HG02973 (cell line): Measurements from ENCODE around the gene BASP1.
"Not testable (repeated sequence)": the region's sequence is repeated elsewhere in the genome, so short reads cannot be mapped to it uniquely, and the experiment has no call there.

Experiments
- ATAC-seq: cut with Tn5 transposase; IDR thresholded peaks from one replicate; pipeline ENCODE4 v1.9.1; 2021; ENCODE audit warnings: moderate library complexity; ENCODE audit not compliant: unreplicated experiment

Gene BASP1

DNA sequence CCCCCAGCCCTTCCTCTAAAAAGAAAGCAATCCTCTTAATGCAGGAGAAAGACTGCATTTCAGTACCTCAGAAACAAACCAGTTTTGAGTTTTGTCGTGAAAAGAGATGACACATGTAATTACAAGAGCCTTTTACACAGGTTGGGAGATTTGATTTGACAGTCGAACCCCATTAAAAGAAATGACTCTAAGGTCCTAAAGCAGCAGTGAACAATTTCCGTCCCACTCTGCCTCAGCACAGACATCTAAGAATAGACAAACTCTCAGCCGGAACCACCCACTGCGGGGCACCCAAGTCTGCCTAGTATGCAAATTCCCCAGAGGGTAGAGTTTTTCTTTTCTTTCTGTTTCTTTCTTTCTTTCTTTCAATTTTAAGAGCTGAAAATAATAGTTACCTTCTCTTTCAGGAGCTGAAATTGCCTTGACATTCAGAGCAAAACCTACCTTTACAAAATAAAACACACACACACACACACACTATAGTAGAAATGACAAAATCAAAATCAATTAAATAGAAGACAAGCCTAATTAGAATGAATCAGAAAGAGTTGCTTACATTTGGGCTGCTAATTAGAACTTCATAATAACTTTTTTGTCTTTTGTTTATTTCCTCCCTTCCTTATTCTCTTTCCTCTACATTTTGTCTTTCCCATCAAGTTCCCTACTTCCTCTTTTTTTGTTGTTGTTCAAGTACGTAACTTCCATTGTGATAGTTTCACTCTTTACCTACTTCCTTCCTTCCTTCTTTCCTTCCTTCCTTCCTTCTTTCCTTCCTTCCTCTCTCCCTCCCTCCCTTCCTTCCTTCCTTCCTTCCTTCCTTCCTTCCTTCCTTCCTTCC lies 65.1 kb downstream of the BASP1 start:
- peak; percentile 96 for ATAC-seq

DNA sequence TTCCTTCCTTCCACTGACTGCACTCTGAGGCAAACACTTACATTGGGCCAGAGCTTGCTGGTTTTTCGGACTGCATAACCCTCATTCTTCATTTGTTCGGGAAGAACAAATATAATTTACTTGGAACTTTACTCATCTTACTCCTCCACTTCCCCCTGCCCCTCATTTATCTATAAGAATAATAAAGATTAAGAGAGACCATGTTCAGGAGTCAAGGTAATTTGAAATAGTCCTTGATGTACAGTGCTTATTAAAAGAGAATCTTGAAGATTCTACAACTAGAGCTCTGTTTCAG lies 65.6 kb downstream of the BASP1 start:
- ATAC-seq: no peak

DNA sequence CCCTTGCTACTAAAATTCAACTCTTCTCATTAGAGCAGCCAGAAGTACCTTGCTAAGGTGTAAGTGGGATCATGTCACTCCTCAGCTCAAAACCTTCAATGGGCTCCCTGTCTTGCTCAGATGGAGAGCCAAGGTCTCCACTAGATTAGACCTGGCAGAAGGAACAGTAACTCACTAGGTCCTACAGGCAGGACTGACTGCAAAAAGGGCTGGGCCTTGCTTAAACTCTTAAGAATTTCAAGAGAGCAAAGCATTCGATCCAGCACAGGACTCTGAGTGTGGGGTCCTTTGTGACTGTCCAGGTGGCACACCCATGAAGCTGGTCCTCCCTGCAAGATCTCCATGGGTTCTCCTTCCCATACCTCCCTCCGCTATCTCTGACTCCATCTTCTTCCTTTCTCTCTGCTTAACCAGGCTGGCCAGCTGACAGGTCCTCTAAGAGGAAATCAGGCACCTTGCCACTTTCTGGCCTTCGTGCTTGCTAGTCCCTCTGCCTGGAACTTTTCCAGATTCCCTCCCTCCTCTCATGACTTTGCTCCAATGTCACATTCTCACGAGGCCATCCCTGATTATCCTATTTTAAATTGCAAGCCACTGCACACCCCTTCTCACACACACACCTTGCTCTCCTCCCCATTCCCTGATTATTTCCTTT lies 70.2 kb downstream of the BASP1 start:
- no peak for ATAC-seq

DNA sequence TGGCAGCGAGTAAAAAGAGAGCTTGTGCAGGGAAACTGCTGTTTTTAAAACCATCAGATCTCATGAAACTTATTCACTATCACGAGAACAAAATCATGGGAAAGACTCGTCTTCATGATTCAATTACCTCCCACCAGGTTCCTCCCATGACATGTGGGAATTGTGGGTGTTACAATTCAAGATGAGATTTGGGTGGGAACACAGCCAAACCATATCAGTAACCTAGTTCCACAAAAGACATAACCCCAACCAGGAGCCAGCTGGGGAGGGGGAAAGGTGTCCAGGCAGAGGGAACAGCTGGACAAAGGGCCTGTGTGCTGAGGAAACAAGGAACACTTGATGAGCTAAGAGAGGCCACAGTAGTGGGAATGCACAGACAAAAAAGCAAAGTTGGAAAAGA lies 71.1 kb downstream of the BASP1 start:
- ATAC-seq: no peak

DNA sequence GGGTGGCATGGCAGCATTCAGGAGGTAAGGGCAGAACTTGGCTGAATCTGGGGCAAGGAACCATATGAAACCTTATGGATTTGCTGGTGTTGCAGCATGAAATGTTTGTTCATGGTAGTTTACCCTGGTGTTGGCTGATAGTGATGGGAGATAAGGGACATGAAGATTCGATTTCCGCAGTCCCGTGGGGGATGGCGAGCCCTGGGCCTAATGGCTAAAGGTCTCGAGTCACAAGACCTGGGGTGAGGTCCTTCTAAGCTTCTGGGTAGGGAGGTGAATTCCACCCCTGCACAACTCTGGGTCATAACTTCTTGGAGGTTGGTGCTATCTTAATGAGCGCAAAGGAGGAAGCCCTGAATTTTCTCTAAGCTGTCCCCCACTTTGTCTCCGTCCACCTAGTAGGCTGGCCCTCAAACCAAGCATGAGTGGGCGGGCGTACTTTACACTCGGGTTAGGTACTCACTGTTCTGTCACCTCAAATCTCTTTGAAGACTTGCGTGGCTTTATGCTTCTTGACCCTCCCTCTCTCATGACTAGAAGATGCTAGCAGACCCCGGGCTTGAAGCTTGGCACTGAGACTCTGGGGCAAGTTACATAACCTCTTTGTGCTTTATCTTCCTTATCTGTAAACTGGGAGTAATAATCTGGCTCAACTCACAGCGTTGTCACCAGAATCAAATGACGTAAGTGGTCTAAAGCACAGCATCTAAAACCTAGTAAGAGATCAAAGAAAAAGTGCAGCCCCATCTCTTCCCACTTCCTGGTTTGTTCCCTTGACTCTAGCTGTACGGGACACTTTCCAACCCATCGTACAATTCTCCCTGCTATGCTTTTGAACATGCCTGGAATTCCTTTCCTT lies 72.5 kb downstream of the BASP1 start:
- ATAC-seq: no peak

DNA sequence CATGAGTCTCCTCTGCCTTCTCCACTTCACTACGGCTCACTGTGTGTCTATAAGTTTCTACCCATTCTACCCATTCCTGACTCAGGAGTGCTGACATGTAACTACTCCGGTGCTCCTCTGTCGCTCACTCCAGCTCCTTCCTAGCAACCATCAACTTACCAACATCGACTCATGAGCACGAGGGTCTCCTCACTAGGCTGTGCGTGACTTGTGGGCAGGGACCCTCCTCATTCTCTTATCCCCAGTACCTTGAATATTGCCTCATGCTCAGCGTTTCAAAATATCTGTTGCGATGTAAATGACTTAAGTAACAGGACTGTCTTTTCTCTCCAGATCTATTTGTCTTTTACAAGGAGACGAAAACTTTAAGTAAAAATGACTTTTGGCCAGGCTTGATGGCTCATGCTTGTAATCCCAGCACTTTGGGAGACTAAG lies 73.1 kb downstream of the BASP1 start:
- ATAC-seq: no peak

DNA sequence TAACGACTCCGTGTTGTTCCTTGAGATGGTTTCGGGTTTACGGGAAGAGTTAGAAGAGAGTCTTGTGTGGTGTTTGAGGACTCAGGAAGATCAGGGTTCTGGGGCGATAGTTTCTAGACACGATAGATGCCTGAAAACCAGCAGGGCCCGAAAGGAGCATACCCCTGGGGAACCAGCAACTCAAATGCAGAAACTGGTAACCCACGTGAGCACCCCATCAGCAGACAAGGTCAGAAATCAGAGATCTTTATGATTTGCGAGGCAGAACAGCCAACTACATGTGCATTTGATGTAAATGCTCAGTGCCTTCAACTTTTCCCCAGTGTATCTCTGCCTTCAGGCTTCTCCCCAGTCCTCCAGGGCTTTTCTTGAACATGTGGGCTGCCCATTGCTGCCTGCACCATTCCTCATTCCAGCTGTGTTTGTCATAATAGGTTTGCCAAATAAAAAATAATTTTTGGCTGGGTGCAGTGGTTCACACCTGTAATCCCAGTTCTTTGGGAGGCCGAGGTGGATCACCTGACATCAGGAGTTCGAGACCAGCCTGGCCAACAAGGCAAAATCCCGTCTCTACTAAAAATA lies 75.1 kb downstream of the BASP1 start:
- ATAC-seq: no peak

DNA sequence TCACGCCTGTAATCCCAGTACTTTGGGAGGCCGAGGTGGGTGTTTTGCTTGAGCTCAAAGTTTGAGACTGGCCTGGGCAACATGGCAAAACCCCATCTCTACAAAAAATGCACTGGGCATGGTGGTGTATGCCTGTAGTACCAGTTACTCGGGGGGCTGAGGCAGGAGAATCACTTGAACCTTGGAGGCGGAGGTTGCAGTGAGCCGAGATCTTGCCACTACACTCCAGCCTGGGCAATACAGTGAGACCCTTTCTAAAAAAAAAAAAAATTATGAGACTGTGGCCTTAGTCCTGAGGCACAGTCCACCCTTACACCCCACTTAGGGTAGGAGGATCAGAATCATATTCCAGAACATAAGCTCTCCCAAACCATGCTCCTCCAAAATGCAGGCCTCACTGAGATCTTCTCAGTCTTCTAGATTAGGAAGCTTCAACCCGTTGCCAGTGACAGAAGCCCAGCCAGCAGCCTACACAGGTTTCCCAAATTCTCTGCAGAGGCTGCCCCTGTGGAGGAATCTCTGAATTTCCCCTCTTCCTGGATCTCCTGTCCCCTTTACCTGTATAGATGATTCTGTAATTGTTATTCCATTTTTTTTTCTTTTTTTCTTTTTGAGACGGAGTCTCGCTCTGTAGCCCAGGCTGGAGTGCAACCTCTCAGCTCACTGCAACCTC lies 77.3 kb downstream of the BASP1 start:
- no peak for ATAC-seq

DNA sequence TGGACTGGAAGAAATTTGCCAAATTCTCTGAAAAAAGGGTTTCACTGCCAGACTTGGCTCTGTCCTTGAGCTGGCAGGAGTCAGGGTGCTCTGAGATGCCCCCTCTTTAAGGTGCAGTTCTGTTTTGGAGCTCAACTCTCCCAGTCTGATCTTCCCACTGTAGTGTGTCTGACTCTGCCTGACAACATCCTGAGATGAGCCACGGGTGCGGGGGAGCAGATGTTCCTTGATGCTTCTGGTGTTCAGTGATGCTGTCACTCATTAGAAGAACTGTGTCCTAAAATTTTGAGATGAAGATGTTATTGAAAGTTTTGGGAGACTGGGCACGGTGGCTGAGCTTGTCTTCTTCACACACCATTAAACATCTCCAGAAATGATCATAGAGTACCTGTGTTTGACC lies 78.2 kb downstream of the BASP1 start:
- ATAC-seq: no peak

DNA sequence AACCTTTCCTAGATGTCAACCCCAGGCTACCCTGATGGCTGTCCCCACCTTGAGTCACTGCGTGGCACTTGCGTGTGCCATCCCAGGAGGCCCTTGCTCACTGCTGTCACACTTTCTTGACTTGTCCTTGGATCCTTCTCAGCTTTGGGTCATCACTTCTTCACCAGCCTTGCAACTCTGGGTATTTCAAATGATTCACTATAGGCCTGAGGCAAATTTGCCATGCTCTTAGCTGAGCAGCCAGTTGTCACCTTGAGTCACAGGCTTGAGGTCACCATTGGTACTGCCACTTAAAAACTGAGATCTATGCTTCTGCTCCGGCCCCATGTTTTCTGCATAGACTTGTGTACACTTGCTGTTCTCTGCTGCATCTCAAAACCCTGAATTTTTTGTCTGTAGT lies 84.7 kb downstream of the BASP1 start:
- ATAC-seq: no peak

DNA sequence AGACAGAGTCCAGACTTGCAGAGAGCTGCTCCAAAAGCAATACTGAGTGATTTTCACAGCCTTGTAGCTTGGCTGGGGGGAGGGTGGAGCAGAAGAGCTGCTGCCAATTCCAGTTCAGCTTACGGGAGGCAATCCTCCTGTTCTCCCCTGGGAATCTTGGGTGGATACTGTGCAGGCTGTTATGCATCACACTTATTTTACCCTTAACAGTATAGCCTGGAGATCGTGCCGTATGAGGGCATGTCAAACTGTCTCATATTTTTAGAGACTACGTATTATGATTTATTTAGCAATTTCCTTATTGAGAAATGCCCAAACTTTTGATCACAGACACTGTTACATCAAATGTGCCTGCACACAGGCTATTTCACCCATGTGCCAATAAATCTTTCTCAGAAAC lies 85.2 kb downstream of the BASP1 start:
- no peak for ATAC-seq

DNA sequence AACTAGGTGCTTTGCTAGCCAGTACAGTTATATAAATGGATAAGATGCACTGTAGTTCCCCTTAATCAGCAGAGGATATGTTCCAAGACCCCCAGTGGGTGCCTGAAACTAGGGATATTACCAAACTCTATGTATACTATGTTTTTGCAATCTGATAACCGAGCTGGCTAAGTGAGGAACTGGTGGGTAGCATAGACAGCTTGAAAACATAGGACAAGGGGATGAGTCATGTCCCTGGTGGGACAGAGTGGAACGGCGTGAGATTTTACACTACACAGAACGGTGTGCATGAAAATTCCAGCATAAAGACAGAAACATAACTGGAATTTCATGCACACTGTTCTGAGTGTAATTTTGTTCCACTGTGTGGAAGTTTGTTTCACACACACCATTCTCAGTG lies 86.9 kb downstream of the BASP1 start:
- ATAC-seq: no peak

DNA sequence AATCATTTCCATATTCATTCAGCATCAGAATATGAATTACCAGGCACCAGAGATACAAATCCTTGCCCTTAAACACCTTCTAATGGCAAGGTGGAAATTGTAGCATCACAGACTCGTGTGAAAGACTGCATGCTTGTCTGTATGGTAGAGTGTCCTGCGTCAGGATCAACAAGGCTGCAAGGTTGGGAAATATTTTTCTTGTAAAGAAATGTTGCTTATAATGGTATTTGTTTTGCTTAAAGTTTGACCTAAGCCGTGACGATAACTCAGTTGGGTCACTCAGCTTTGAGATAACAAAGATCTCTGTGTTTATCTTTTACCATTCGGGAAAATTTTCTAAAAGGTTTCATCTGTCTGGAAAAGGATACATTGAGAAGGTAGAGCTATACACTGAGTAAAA lies 87.6 kb downstream of the BASP1 start:
- ATAC-seq: no peak

DNA sequence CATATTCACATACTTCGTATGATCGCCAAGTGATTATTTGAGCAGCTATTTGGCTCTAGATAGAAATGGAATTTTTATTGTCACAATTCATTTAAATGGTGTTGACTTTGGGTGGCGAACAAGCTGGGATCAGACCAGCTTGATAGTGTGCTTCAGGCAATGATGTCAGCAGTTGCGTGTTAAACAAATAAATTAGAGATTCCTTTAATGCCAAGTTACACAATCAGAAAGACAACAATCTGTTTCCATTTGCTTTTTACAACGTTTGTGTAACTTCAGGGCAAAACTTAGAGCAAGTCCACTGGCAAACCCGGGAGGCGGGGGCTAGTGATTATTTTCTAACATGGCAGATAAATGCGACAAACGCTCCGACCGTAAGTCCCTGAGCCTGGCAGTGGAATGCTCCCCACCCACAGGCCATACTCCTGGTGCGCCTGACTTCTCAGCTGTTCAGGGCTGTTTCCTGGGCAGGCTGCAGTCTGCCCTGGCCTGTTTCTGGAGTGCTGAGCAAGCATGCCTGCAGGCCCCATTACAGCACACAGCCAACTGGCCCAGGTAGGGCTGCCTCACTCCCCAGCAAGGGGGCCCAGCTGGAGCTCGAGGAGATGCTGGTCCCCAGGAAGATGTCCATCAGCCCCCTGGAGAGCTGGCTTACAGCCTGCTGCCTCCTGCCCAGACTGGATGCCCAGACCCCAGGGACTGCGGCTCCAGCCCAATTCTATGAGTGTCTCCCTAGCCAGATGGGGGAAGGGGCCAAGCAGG lies 88.7 kb downstream of the BASP1 start:
- no peak for ATAC-seq

DNA sequence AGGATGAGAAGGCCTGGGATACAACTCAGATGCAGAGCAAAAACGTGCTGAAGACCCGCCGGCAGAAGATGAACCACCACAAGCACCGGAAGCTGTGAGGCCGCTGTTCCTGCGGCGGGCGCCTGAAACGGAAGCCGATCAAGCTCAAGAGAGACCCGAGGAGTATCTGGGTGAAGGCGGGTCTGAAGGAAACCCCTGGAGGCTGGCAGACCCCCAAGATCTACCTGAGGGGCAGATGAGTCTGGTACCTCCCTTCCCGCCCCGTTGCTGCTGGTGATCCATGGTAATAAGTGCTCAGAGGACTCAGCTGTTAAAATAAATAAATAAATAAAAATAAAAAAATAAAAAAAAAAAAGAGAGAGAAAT lies 89.3 kb downstream of the BASP1 start:
- ATAC-seq: no peak

DNA sequence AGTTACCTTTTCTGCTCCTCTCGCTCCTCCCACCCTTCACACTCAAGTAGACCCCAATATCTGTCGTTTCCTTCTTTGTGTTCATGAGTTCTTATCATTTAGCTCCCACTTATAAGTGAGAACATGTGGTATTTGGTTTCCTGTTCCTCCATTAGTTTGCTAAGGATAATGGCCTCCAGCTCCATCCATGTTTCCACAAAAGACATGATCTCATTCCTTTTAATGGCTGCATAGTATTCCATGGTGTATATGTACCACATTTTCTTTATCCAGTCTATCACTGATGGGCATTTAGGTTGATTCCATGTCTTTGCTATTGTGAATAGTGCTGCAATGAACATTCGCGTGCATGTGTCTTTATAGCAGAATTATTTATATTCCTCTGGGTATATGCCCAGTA lies 90.0 kb downstream of the BASP1 start:
- ATAC-seq: not testable (repeated sequence)

DNA sequence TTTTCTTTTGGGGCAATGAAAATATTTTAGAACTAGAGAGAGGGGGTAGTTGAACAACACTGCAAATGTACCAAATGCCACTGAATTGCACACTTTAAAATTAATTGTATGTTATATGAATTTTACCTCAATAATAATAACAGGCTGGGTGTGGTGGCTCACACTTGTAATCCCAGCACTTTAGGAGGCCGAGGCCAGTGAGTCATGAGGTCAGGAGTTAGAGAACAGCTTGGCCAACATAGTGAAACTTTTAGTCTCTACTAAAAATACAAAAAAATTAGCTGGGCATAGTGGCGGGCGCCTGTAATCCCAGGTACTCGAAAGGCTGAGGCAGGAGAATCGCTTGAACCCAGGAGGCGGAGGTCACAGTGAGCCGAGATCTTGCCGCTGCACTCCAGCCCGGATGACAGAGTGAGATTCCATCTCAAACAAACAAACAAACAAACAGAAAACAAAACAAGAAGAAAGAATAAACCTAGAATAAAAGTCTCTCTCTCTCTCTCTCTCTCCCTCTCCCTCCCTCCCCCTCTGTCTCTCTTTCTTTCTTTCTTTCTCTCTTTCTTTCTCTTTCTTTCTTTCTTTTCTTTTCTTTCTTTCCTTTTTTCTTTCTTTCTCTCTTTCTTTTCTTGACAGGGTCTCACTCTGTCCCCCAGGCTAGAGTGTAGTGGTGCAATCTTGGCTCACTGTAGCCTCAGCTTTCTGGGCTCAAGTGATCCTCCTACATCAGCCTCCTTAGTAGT lies 91.1 kb downstream of the BASP1 start:
- ATAC-seq: no peak

DNA sequence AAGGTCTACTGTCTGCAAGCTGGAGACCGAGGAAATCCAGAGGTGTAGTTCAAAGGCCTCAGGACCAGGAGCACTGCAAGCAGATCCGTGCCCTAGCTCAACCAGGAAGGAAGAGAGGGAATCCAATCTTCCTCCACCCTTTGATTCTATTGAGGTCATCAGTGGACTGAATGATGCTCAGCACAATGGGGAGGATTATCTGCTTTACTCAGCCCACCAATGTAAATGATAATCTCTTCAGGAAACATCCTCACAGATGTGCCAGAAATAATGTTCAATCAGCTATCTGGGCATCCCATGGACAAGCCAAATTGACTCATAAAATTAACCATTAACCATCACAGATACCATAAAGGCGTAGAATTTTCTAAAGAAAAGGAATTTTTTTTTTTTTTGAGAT lies 92.0 kb downstream of the BASP1 start:
- no peak for ATAC-seq

DNA sequence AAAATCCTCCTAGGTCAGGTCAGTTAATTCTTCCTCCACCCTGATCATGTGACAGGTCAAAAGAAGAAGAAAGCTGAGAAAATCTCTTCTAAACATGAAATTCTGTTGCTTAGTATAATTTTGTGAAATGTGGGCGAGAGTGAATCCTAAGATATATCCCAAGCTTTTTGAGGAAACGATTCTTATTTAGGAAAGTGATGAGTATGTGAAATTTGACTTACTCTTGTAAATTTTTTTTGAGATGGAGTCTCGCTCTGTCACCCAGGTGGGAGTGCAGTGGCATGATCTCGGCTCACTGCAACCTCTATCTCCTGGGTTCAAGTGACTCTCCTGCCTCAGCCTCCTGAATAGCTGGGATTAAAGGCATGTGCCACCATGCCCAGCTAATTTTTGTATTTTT lies 93.1 kb downstream of the BASP1 start:
- not testable (repeated sequence) for ATAC-seq

DNA sequence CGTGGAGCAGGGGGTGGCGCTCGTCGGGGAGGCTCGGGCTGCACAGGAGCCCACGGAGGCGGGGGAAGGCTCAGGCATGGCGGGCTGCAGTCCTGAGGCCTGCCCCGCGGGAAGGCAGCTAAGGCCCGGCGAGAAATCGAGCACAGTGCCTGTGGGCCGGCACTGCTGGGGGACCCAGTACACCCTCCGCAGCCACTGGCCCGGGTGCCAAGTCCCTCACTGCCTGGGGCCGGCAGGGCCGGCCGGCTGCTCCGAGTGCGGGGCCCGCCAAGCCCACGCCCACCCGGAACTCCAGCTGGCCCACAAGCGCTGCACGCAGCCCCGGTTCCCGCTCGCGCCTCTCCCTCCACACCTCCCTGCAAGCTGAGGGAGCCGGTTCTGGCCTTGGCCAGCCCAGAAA lies 94.4 kb downstream of the BASP1 start:
- ATAC-seq: not testable (repeated sequence)
